Hepatocyte (in vitro differentiated cells): ENCODE measurements around the gene RUVBL2. TPM values are rescaled to one million over a fixed set of nuclear protein-coding genes. Genes with fewer than 3 reads are reported as not detected.

Experiments
- DNase-seq: peaks from one replicate; pipeline ENCODE4 v3.0.0-alpha.2; 2016; ENCODE audit warnings: low spot score
- H2AFZ ChIP-seq: fragments of 200-600 bp; sonication (generic); 2 replicates; pipeline ENCODE4 v1.6.0; 2016; ENCODE audit warnings: antibody characterized with exemption, mild to moderate bottlenecking
- H3K27ac ChIP-seq: fragments of 200-600 bp; sonication (generic); 2 replicates; pipeline ENCODE4 v1.5.1; 2016; ENCODE audit warnings: mild to moderate bottlenecking
- H3K27me3 ChIP-seq: fragments of 200-600 bp; sonication (generic); 2 replicates; pipeline ENCODE4 v1.6.1; 2016
- H3K36me3 ChIP-seq: fragments of 200-600 bp; sonication (generic); replicated peaks from 2 replicates; pipeline ENCODE4 v1.5.1; 2016; ENCODE audit warnings: low read depth; ENCODE audit not compliant: insufficient read depth
- H3K4me1 ChIP-seq: fragments of 200-600 bp; sonication (generic); 2 replicates; pipeline ENCODE4 v1.5.1; 2016; ENCODE audit warnings: mild to moderate bottlenecking, moderate library complexity; ENCODE audit not compliant: insufficient read depth
- H3K4me2 ChIP-seq: fragments of 200-600 bp; sonication (generic); 2 replicates; pipeline ENCODE4 v1.6.0; 2016
- H3K4me3 ChIP-seq: fragments of 200-600 bp; sonication (generic); 2 replicates; pipeline ENCODE4 v1.5.1; 2016; ENCODE audit warnings: mild to moderate bottlenecking
- H3K79me2 ChIP-seq: fragments of 200-600 bp; sonication (generic); 2 replicates; pipeline ENCODE4 v1.6.0; 2017; ENCODE audit warnings: mild to moderate bottlenecking
- H3K9me2 ChIP-seq: fragments of 200-600 bp; sonication (generic); replicated peaks from 2 replicates; pipeline ENCODE4 v1.6.0; 2017; ENCODE audit warnings: mild to moderate bottlenecking; ENCODE audit not compliant: insufficient read depth
- H3K9me3 ChIP-seq: fragments of 200-600 bp; sonication (generic); 2 replicates; pipeline ENCODE4 v1.5.1; 2016; ENCODE audit warnings: low read depth, mild to moderate bottlenecking
- H4K20me1 ChIP-seq: fragments of 200-600 bp; sonication (generic); 2 replicates; pipeline ENCODE4 v1.6.0; 2016; ENCODE audit warnings: mild to moderate bottlenecking; ENCODE audit not compliant: insufficient read depth, poor library complexity, severe bottlenecking
- EZH2 ChIP-seq: fragments of 200-600 bp; sonication (generic); IDR thresholded peaks from 2 replicates; pipeline ENCODE4 v1.6.1; 2016; ENCODE audit warnings: antibody characterized with exemption, mild to moderate bottlenecking, borderline replicate concordance
- EZH2phosphoT487 ChIP-seq: fragments of 200-600 bp; sonication (generic); IDR thresholded peaks from one replicate; pipeline ENCODE4 v1.6.1; 2018; ENCODE audit warnings: antibody characterized with exemption, mild to moderate bottlenecking, low read depth, moderate library complexity; ENCODE audit not compliant: unreplicated experiment, severe bottlenecking
- WGBS: methylation state at CpG from one replicate; pipeline ENCODE4 v1.1.6; 2016; ENCODE audit warnings: low lambda C conversion rate; ENCODE audit errors: missing lambda C conversion rate; 5-methylcytosine and 5-hydroxymethylcytosine counted together
- polyA plus RNA-seq: library from polyadenylated mRNA; unstranded; fragments of >200 nt; fragmentation: Nextera tagmentation; extraction: Ambion mirVana; gene quantifications from 2 replicates; pipeline ENCODE4 v1.2.1, GENCODE V29; 2016
- total RNA-seq: library from RNA; depleted of rRNA; stranded (reverse); fragments of >200 nt; gene quantifications from 2 replicates; pipeline ENCODE4 v1.2.3, GENCODE V29; 2014
- TF ChIP-seq, protein P1 (sequence below): fragments of 200-600 bp; sonication (generic); IDR thresholded peaks from 2 replicates; pipeline ENCODE4 v1.5.1; 2016; ENCODE audit warnings: antibody characterized with exemption, mild to moderate bottlenecking; ENCODE audit not compliant: poor library complexity

The RUVBL2 gene
- total and polyA plus RNA-seq, 2 experiments from 2014 or later, result 72.1 to 84.9 TPM

GRCh38 chr19:48946463-48947257 is 47.0 kb upstream of the RUVBL2 start:
- no peak for DNase-seq
- H3K9me3 ChIP-seq, result no peaks in the 10 kb centered on the region
- H4K20me1 ChIP-seq, result no peaks in the 10 kb centered on the region
- H3K4me3 ChIP-seq, result no peak overlapping the region
- TF ChIP-seq EZH2phosphoT487 (no peak), EZH2 (no peak)
- TF ChIP-seq, protein P1, sequence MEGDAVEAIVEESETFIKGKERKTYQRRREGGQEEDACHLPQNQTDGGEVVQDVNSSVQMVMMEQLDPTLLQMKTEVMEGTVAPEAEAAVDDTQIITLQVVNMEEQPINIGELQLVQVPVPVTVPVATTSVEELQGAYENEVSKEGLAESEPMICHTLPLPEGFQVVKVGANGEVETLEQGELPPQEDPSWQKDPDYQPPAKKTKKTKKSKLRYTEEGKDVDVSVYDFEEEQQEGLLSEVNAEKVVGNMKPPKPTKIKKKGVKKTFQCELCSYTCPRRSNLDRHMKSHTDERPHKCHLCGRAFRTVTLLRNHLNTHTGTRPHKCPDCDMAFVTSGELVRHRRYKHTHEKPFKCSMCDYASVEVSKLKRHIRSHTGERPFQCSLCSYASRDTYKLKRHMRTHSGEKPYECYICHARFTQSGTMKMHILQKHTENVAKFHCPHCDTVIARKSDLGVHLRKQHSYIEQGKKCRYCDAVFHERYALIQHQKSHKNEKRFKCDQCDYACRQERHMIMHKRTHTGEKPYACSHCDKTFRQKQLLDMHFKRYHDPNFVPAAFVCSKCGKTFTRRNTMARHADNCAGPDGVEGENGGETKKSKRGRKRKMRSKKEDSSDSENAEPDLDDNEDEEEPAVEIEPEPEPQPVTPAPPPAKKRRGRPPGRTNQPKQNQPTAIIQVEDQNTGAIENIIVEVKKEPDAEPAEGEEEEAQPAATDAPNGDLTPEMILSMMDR, result no peak
- H3K27ac ChIP-seq, result no peak overlapping the region
- H3K27me3 ChIP-seq, result no peaks in the 10 kb centered on the region
- no peaks in the 10 kb centered on the region for H3K36me3 ChIP-seq
- 77% methylated on average over 9 of the region's 9 CpGs for WGBS
- H3K79me2 ChIP-seq, result no peaks in the 10 kb centered on the region
- no peaks in the 10 kb centered on the region for H3K4me1 ChIP-seq
- no peak overlapping the region for H3K4me2 ChIP-seq
- no peak overlapping the region for H2AFZ ChIP-seq
- no peaks in the 10 kb centered on the region for H3K9me2 ChIP-seq

- Histone ChIP-seq H3K27ac (no peak overlapping the region), H2AFZ (no peak overlapping the region), H3K4me3 (no peak overlapping the region), H3K9me3 (no peaks in the 10 kb centered on the region), H3K4me1 (no peaks in the 10 kb centered on the region), H4K20me1 (no peaks in the 10 kb centered on the region), H3K9me2 (no peaks in the 10 kb centered on the region), H3K36me3 (no peaks in the 10 kb centered on the region), H3K27me3 (no peaks in the 10 kb centered on the region), H3K79me2 (no peaks in the 10 kb centered on the region), H3K4me2 (no peak overlapping the region)
- DNase-seq, result no peak
- TF ChIP-seq EZH2phosphoT487 (no peak), EZH2 (no peak)
- TF ChIP-seq, protein P1, result no peak
- WGBS, result 83% methylated on average over 3 of the region's 3 CpGs
Observed at GRCh38 chr19:48947258-48947542, 46.5 kb upstream of the RUVBL2 start.

- no peak overlapping the region for H3K27ac ChIP-seq
- TF ChIP-seq EZH2 (no peak), EZH2phosphoT487 (no peak)
- TF ChIP-seq, protein P1, result no peak
- no peak for DNase-seq
- no peaks in the 10 kb centered on the region for H3K9me2 ChIP-seq
- H3K4me2 ChIP-seq, result no peak overlapping the region
- no peak overlapping the region for H2AFZ ChIP-seq
- no peak overlapping the region for H3K4me3 ChIP-seq
- H4K20me1 ChIP-seq, result no peaks in the 10 kb centered on the region
- WGBS, result 66% methylated on average over 3 of the region's 3 CpGs
- H3K79me2 ChIP-seq, result peaks cover 3% of the 10 kb centered on the region
- H3K9me3 ChIP-seq, result no peaks in the 10 kb centered on the region
- no peaks in the 10 kb centered on the region for H3K36me3 ChIP-seq
- no peaks in the 10 kb centered on the region for H3K4me1 ChIP-seq
- no peaks in the 10 kb centered on the region for H3K27me3 ChIP-seq
Observed at GRCh38 chr19:48950159-48950558, 43.5 kb upstream of the RUVBL2 start.
